H1 (cell line): ENCODE results near the gene OGFOD3. TPM values are rescaled to one million over a fixed set of nuclear protein-coding genes. Genes with fewer than 3 reads are reported as not detected.

ENCODE experiments used
- CTCF ChIA-PET: fragments of 300-600 bp; sonication (Branson Sonifier 250); formaldehyde crosslinking; loops from one replicate; lab custom pipeline; 2021; ENCODE audit not compliant: partially characterized antibody; lab: Charles Lee
- POLR2A ChIA-PET: fragments of 300-600 bp; sonication (Branson Sonifier 250); formaldehyde crosslinking; loops from one replicate; lab custom pipeline; 2021; ENCODE audit warnings: inconsistent platforms; ENCODE audit not compliant: partially characterized antibody; lab: Charles Lee
- DNase-seq, 2 experiments: peaks; one replicate each; pipeline versions ENCODE4 v3.0.0 to v3.0.0-alpha.2; 2010 to 2022; ENCODE audit warnings: low spot score in 2 of 2, low read depth in 1 of 2, mixed read lengths in 1 of 2
- FAIRE-seq: peaks from 2 replicates; lab custom pipeline; 2011; peaks lifted over from hg19 to GRCh38; lab: Jason Lieb, UNC
- H2AFZ ChIP-seq: 2 replicates; pipeline ENCODE4 v1.8.1; 2012; ENCODE audit warnings: low read length, inconsistent platforms
- H2AK5ac ChIP-seq: 2 replicates; pipeline ENCODE4 v1.6.1; 2013; ENCODE audit warnings: low read depth, low read length
- H2BK120ac ChIP-seq: replicated peaks from 2 replicates; pipeline ENCODE3; 2013; ENCODE audit warnings: low read depth, low read length, inconsistent platforms
- H2BK12ac ChIP-seq: 2 replicates; pipeline ENCODE4 v1.6.1; 2013; ENCODE audit warnings: low read depth, low read length
- H2BK15ac ChIP-seq: 2 replicates; pipeline ENCODE4 v1.6.1; 2013; ENCODE audit warnings: low read length
- H2BK20ac ChIP-seq: 2 replicates; pipeline ENCODE4 v1.6.1; 2013; ENCODE audit warnings: low read length
- H2BK5ac ChIP-seq: 2 replicates; pipeline ENCODE4 v1.6.1; 2013; ENCODE audit warnings: low read depth, low read length
- H3K14ac ChIP-seq: 2 replicates; pipeline ENCODE4 v1.6.1; 2013; ENCODE audit warnings: inconsistent platforms; ENCODE audit not compliant: insufficient read length
- H3K18ac ChIP-seq: 2 replicates; pipeline ENCODE4 v1.6.1; 2013; ENCODE audit warnings: low read length; ENCODE audit errors: extremely low read depth
- H3K23ac ChIP-seq: 2 replicates; pipeline ENCODE4 v1.6.1; 2013; ENCODE audit warnings: inconsistent platforms; ENCODE audit not compliant: insufficient read length
- H3K23me2 ChIP-seq: 2 replicates; pipeline ENCODE4 v1.6.1; 2013; ENCODE audit warnings: low read depth, low read length
- H3K27ac ChIP-seq: 2 replicates; pipeline ENCODE4 v1.6.1; 2011; ENCODE audit warnings: low read depth, low read length, inconsistent platforms
- H3K27me3 ChIP-seq, 4 experiments: replicated peaks in 1 of 4; 1 replicate in 1 of 4; 2 replicates in 3 of 4; pipeline versions ENCODE4 v1.6.1 to v1.8.1; 2011 to 2013; ENCODE audit warnings: low read length in 3 of 4, mild to moderate bottlenecking in 3 of 4, inconsistent platforms in 2 of 4, mixed read lengths in 2 of 4, moderate library complexity in 1 of 4; ENCODE audit not compliant: control insufficient read depth in 3 of 4, insufficient read depth in 3 of 4; ENCODE audit errors: extremely low read depth in 1 of 4
- H3K36me3 ChIP-seq, 4 experiments: 2 replicates each; pipeline versions ENCODE4 v1.6.1 to v1.8.1; 2011 to 2013; ENCODE audit warnings: mild to moderate bottlenecking in 4 of 4, low read length in 3 of 4, moderate library complexity in 2 of 4, control low read depth in 1 of 4, inconsistent platforms in 1 of 4; ENCODE audit not compliant: insufficient read depth in 4 of 4, control insufficient read depth in 2 of 4
- H3K4ac ChIP-seq: replicated peaks from 2 replicates; pipeline ENCODE3; 2013; ENCODE audit warnings: low read length, low read depth, mixed read lengths, inconsistent platforms; ENCODE audit not compliant: insufficient read length
- H3K4me1 ChIP-seq, 4 experiments: replicated peaks in 1 of 4; 1 replicate in 1 of 4; 2 replicates in 3 of 4; pipeline versions ENCODE4 v1.6.1 to v1.8.1; 2011 to 2013; ENCODE audit warnings: low read length in 3 of 4, inconsistent platforms in 2 of 4, mixed read lengths in 1 of 4; ENCODE audit not compliant: insufficient read depth in 4 of 4, control insufficient read depth in 3 of 4
- H3K4me2 ChIP-seq, 2 experiments: 2 replicates each; pipeline versions ENCODE4 v1.6.1 to v1.8.1; 2011 to 2013; ENCODE audit warnings: low read depth in 2 of 2, low read length in 2 of 2, control low read depth in 1 of 2, inconsistent platforms in 1 of 2, mild to moderate bottlenecking in 1 of 2; ENCODE audit not compliant: insufficient read depth in 1 of 2
- H3K4me3 ChIP-seq, 4 experiments: fragments of 200-600, 300-600 bp in 1 of 4; sonication (generic), shearing (Covaris generic), sonication (Bioruptor Twin) in 1 of 4; 2 replicates each; pipeline versions ENCODE4 v1.5.1 to v1.8.1; 2011 to 2016; ENCODE audit warnings: low read length in 4 of 4, low read depth in 3 of 4, control low read depth in 2 of 4, inconsistent platforms in 2 of 4, mild to moderate bottlenecking in 2 of 4, mixed read lengths in 1 of 4, moderate library complexity in 1 of 4; ENCODE audit not compliant: insufficient read depth in 2 of 4; ENCODE audit errors: extremely low read depth in 1 of 4
- H3K56ac ChIP-seq: replicated peaks from 2 replicates; pipeline ENCODE3; 2013; ENCODE audit warnings: low read depth, mild to moderate bottlenecking, mixed read lengths, low read length, inconsistent platforms; ENCODE audit not compliant: insufficient read length
- H3K79me1 ChIP-seq: 2 replicates; pipeline ENCODE4 v1.6.1; 2013; ENCODE audit warnings: low read depth, low read length, control low read depth
- H3K79me2 ChIP-seq, 2 experiments: 2 replicates each; pipeline versions ENCODE4 v1.6.1 to v1.8.1; 2012 to 2013; ENCODE audit warnings: low read length in 2 of 2, mild to moderate bottlenecking in 2 of 2, inconsistent platforms in 1 of 2; ENCODE audit not compliant: insufficient read depth in 2 of 2, control insufficient read depth in 1 of 2
- H3K9ac ChIP-seq, 4 experiments: replicated peaks in 1 of 4; 1 replicate in 1 of 4; 2 replicates in 3 of 4; pipeline versions ENCODE4 v1.6.1 to v1.8.1; 2011 to 2013; ENCODE audit warnings: low read depth in 3 of 4, low read length in 3 of 4, control low read depth in 2 of 4, mild to moderate bottlenecking in 2 of 4, moderate library complexity in 2 of 4, inconsistent platforms in 1 of 4; ENCODE audit errors: extremely low read depth in 1 of 4
- H3K9me3 ChIP-seq, 2 experiments: 2 replicates each; pipeline versions ENCODE4 v1.6.1 to v1.8.1; 2012 to 2013; ENCODE audit warnings: mild to moderate bottlenecking in 2 of 2, moderate library complexity in 2 of 2, control low read depth in 1 of 2, inconsistent platforms in 1 of 2, low read depth in 1 of 2, low read length in 1 of 2, mixed read lengths in 1 of 2; ENCODE audit not compliant: insufficient read depth in 2 of 2
- H4K20me1 ChIP-seq, 2 experiments: replicated peaks in 1 of 2; 2 replicates each; pipeline versions ENCODE3 to v1.8.1; 2011 to 2013; ENCODE audit warnings: inconsistent platforms in 2 of 2, low read length in 2 of 2, mild to moderate bottlenecking in 1 of 2; ENCODE audit not compliant: insufficient read depth in 2 of 2, control insufficient read depth in 1 of 2
- H4K5ac ChIP-seq: 2 replicates; pipeline ENCODE4 v1.6.1; 2013; ENCODE audit warnings: low read length, low read depth, mixed read lengths, inconsistent platforms; ENCODE audit not compliant: insufficient read length
- H4K8ac ChIP-seq: 2 replicates; pipeline ENCODE4 v1.8.0; 2013; ENCODE audit warnings: mild to moderate bottlenecking, moderate library complexity, low read length, inconsistent platforms; ENCODE audit not compliant: insufficient read depth; ENCODE audit errors: extremely low read depth
- H4K91ac ChIP-seq: replicated peaks from 2 replicates; pipeline ENCODE3; 2013; ENCODE audit warnings: low read length, mixed read lengths, inconsistent platforms; ENCODE audit not compliant: insufficient read length
- KDM1A ChIP-seq: fragments of 200-600, 300-600 bp; sonication (generic); IDR thresholded peaks from 2 replicates; pipeline ENCODE4 v1.7.1; 2016; ENCODE audit warnings: mild to moderate bottlenecking, low read length, borderline replicate concordance
- POU5F1 ChIP-seq: IDR thresholded peaks from 2 replicates; pipeline ENCODE4 v1.6.1; 2011; ENCODE audit warnings: low read depth, mild to moderate bottlenecking, low read length, moderate library complexity
- RAD21 ChIP-seq, 2 experiments: IDR thresholded peaks in 1 of 2; conservative IDR thresholded peaks in 1 of 2; 2 replicates each; pipeline ENCODE4 v1.6.1; 2011; ENCODE audit warnings: low read depth in 2 of 2, low read length in 2 of 2, improper control_type of control experiment in 1 of 2, inconsistent platforms in 1 of 2, mild to moderate bottlenecking in 1 of 2, moderate library complexity in 1 of 2
- RBBP5 ChIP-seq: IDR thresholded peaks from 2 replicates; pipeline ENCODE4 v1.7.1; 2012; ENCODE audit warnings: low read depth, mild to moderate bottlenecking, inconsistent platforms, low read length, moderate library complexity, borderline replicate concordance
- SIN3A ChIP-seq, 2 experiments: IDR thresholded peaks in 1 of 2; conservative IDR thresholded peaks in 1 of 2; 2 replicates each; pipeline ENCODE4 v1.6.1; 2011 to 2012; ENCODE audit warnings: low read length in 2 of 2, improper control_type of control experiment in 1 of 2, low read depth in 1 of 2, mild to moderate bottlenecking in 1 of 2
- SUZ12 ChIP-seq: fragments of 200-600 bp; sonication (generic); IDR thresholded peaks from 2 replicates; pipeline ENCODE4 v1.6.1; 2012; ENCODE audit warnings: mild to moderate bottlenecking, inconsistent platforms, low read length, moderate library complexity, mixed read lengths
- TAF7 ChIP-seq: optimal IDR thresholded peaks from 2 replicates; pipeline ENCODE3; 2011; ENCODE audit warnings: low read depth, mild to moderate bottlenecking, inconsistent platforms, low read length, moderate library complexity, borderline replicate concordance
- YY1 ChIP-seq: IDR thresholded peaks from 2 replicates; pipeline ENCODE4 v1.6.1; 2011; ENCODE audit warnings: low read depth, mild to moderate bottlenecking, low read length
- WGBS, 2 experiments: shearing (Covaris generic) in 1 of 2; methylation state at CpG; one replicate each; pipeline versions ENCODE4 v1.1.6 to v1.1.7; 2013 to 2015; ENCODE audit warnings: low lambda C conversion rate in 2 of 2, mixed read lengths in 2 of 2, inconsistent platforms in 1 of 2, low coverage in 1 of 2, missing lambda C conversion rate in 1 of 2; ENCODE audit not compliant: insufficient replicate concordance in 2 of 2, insufficient coverage in 1 of 2, insufficient read length in 1 of 2; ENCODE audit errors: extremely low coverage in 1 of 2, missing lambda C conversion rate in 1 of 2; 5-methylcytosine and 5-hydroxymethylcytosine counted together
- polyA plus RNA-seq, 7 experiments: library from polyadenylated mRNA; depleted of rRNA in 3 of 7; stranded (reverse) in 5 of 7; unstranded in 2 of 7; fragments of >200 nt in 5 of 7; fragments of 200-250 nt in 2 of 7; gene quantifications; 1 replicate in 5 of 7; 2 replicates in 1 of 7; 4 replicates in 1 of 7; pipeline versions ENCODE4 v1.2.1 to v1.2.3, GENCODE V29; 2011 to 2013; ENCODE audit warnings: missing spikeins in 2 of 7, mixed read lengths in 2 of 7
- total RNA-seq: library from RNA; stranded (reverse); fragmentation: NEBNext Ultra II Directional; extraction: Animal tissue kit (Norgen Biotek cat#: 25700); gene quantifications from 2 replicates; pipeline ENCODE4 v1.2.1, GENCODE V29; 2021
- TF ChIP-seq, protein P1 (sequence below): IDR thresholded peaks from 2 replicates; pipeline ENCODE4 v1.6.1; 2011; ENCODE audit warnings: low read length, improper control_type of control experiment

The OGFOD3 gene
- total and polyA plus RNA-seq, 2 of the 8 experiments (the other 6 are each of a cell fraction or from before 2014, with no cell fraction given) = 21.1 to 21.8 TPM

- H3K9ac ChIP-seq = no peak overlapping the region
- no peaks in the 10 kb centered on the region for H3K79me2 ChIP-seq
- FAIRE-seq (no peak), DNase-seq (no peak)
- H3K4me2 ChIP-seq = peak overlapping the region; percentile 59 to 67; a peak in 3 of 4 replicates
- no peak overlapping the region for H4K5ac ChIP-seq
- no peak overlapping the region for H2AFZ ChIP-seq
- H3K56ac ChIP-seq = no peak overlapping the region
- no peak overlapping the region for H4K91ac ChIP-seq
- no peak overlapping the region for H2AK5ac ChIP-seq
- no peak overlapping the region for H2BK20ac ChIP-seq
- peak overlapping the region in 3 of 4 experiments; percentile 8 to 61 (median 28); a peak in 3 of 8 replicates for H3K4me3 ChIP-seq
- ChIA-PET POLR2A (interaction anchor here (0.6 kb wide), 2 partner anchors 81 to 324 kb away, joined by 3 to 4 read pairs; no protein-coding TSS in a partner anchor), CTCF (interaction anchor here (2.5 kb wide), 1 partner anchor 13 kb away, joined by 6 read pairs; no protein-coding TSS in a partner anchor)
- H3K4ac ChIP-seq = no peak overlapping the region
- peaks cover 7% of the 10 kb centered on the region; the same call in 1 of the 2 replicates for H3K23me2 ChIP-seq
- no peak overlapping the region for H3K27ac ChIP-seq
- no peak overlapping the region for H2BK5ac ChIP-seq
- H2BK120ac ChIP-seq = no peak overlapping the region
- peaks cover 0 to 4% of the 10 kb centered on the region in 2 experiments for H4K20me1 ChIP-seq
- 0 out of 2 replicates have a peak overlapping the region, but pooled peaks have one; percentile 34 for H2BK15ac ChIP-seq
- H3K36me3 ChIP-seq = no peaks in the 10 kb centered on the region
- H3K9me3 ChIP-seq = no peaks in the 10 kb centered on the region; a peak in 1 of 4 replicates
- peaks cover 29 to 65% (median 53%) of the 10 kb centered on the region in 4 experiments for H3K27me3 ChIP-seq
- H3K18ac ChIP-seq = no peak overlapping the region
- 73% methylated on average over 28 of the region's 41 CpGs; no CpG with 5 or more reads in 1 of the 2 experiments for WGBS, 2 experiments
- H3K23ac ChIP-seq = no peak overlapping the region
- H4K8ac ChIP-seq = peak overlapping the region; percentile 25; the same call in 1 of the 2 replicates
- H2BK12ac ChIP-seq = no peak overlapping the region
- H3K79me1 ChIP-seq = no peaks in the 10 kb centered on the region
- H3K4me1 ChIP-seq = peaks cover 0 to 6% (median 0%) of the 10 kb centered on the region in 4 experiments; a peak in 2 of 7 replicates
- H3K14ac ChIP-seq = no peak overlapping the region
- TF ChIP-seq RAD21 (IDR thresholded peaks at IDR 0.05 in 1 of 2, conservative IDR thresholded peaks at IDR 0.05 in 1 of 2; ENCODE audit: low read depth in 2 of 2, low read length in 2 of 2) (no peak), POU5F1 (no peak), SIN3A (conservative IDR thresholded peaks at IDR 0.05 in 1 of 2, IDR thresholded peaks at IDR 0.05 in 1 of 2; ENCODE audit: low read depth in 1 of 2, low read length in 2 of 2) (no peak), KDM1A (no peak), YY1 (no peak), TAF7 (no peak), SUZ12 (peak; percentile 36), RBBP5 (no peak)
- TF ChIP-seq, protein P1, sequence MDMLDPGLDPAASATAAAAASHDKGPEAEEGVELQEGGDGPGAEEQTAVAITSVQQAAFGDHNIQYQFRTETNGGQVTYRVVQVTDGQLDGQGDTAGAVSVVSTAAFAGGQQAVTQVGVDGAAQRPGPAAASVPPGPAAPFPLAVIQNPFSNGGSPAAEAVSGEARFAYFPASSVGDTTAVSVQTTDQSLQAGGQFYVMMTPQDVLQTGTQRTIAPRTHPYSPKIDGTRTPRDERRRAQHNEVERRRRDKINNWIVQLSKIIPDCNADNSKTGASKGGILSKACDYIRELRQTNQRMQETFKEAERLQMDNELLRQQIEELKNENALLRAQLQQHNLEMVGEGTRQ = no peak
These were observed 45.9 kb downstream of the OGFOD3 start for GRCh38 chr17:82372249-82373071.
